NCI-H510A (cell line): Measurements from ENCODE around the gene SARM1.

Experiments
- DNase-seq: peaks from one replicate; lab custom pipeline; 2025; lab: John Stamatoyannopoulos, UW

Gene SARM1

GRCh38 chr17:28368915-28369683 lies 2.4 kb upstream of the SARM1 start:
- DNase-seq = no peak

- no peak for DNase-seq
These were observed 1.8 kb upstream of the SARM1 start for GRCh38 chr17:28369684-28370034.

GRCh38 chr17:28370035-28370743 lies 1.3 kb upstream of the SARM1 start, which contains the start of gene VTN:
VTN (minus strand) TSS chr17:28370307; CDS start chr17:28370203, 104 bp downstream.
- peak; percentile 25 for DNase-seq

- no peak for DNase-seq
These were observed 770 bp upstream of the SARM1 start for GRCh38 chr17:28370744-28371103.

- no peak for DNase-seq
These were observed 880 bp downstream of the SARM1 start for GRCh38 chr17:28372203-28372944.

GRCh38 chr17:28372945-28373274 lies 1.4 kb downstream of the SARM1 start:
- DNase-seq = no peak

GRCh38 chr17:28379814-28380801 lies 8.6 kb downstream of the SARM1 start:
- DNase-seq = no peak

GRCh38 chr17:28381141-28381825 lies 9.8 kb downstream of the SARM1 start:
- no peak for DNase-seq

GRCh38 chr17:28384281-28385036 lies 13.0 kb downstream of the SARM1 start:
- DNase-seq = no peak

- no peak for DNase-seq
These were observed 13.5 kb downstream of the SARM1 start for GRCh38 chr17:28385037-28385400.

GRCh38 chr17:28385406-28385805 lies 13.9 kb downstream of the SARM1 start:
- DNase-seq = no peak

GRCh38 chr17:28386391-28386790 lies 14.9 kb downstream of the SARM1 start:
- DNase-seq = no peak

GRCh38 chr17:28388106-28388505 lies 16.6 kb downstream of the SARM1 start:
- DNase-seq = no peak

GRCh38 chr17:28390141-28390540 lies 18.6 kb downstream of the SARM1 start:
- no peak for DNase-seq

GRCh38 chr17:28390563-28390962 lies 19.1 kb downstream of the SARM1 start:
- no peak for DNase-seq

- DNase-seq = no peak
These were observed 19.5 kb downstream of the SARM1 start for GRCh38 chr17:28390984-28391383.

GRCh38 chr17:28391401-28391800 lies 19.9 kb downstream of the SARM1 start:
- no peak for DNase-seq

GRCh38 chr17:28392491-28392890 lies 21.0 kb downstream of the SARM1 start:
- DNase-seq = no peak

- DNase-seq = no peak
These were observed 23.0 kb downstream of the SARM1 start for GRCh38 chr17:28394337-28395116.

GRCh38 chr17:28395426-28395825 lies 23.9 kb downstream of the SARM1 start:
- DNase-seq = no peak
